ENCODE results near the gene TGFB2. TPM values are rescaled to one million over a fixed set of nuclear protein-coding genes. Genes with fewer than 3 reads are reported as not detected.

Gene TGFB2
- total and polyA plus RNA-seq, 2 donors (not counting 3 experiments of a cell fraction or from before 2014, with no cell fraction given): 21.2 to 43.5 TPM

- no peaks in the 10 kb centered on the region for H3K36me3 ChIP-seq (ENCODE audit: control insufficient read depth in 2 of 2, extremely low read depth in 1 of 2, insufficient read depth in 2 of 2, low read length in 2 of 2)
- dilution Hi-C loops (cut with MboI; ENCODE audit: extremely low pct_ligation_motif_present, low sequenced_read_pairs): no loop called here
- no peaks in the 10 kb centered on the region for H3K9me1 ChIP-seq (replicated peaks; ENCODE audit: control insufficient read depth, extremely low read depth, insufficient read depth, low read length)
- intact Hi-C loops (cut with micrococcal nuclease): loop anchor here (1.0 kb wide), 2 partner anchors 10 to 98 kb away; no protein-coding TSS in a partner anchor
- BruUV-seq (replicated peaks): no TSS peak
- DNase-seq (ENCODE audit: low read depth, low spot score): no peak
- peak overlapping the region; percentile 46 for H3K4me2 ChIP-seq (ENCODE audit: insufficient read depth, low read length)
- no peaks in the 10 kb centered on the region for H4K20me1 ChIP-seq (replicated peaks; ENCODE audit: control insufficient read depth, extremely low read depth, insufficient read depth, low read length)
- peak overlapping the region; percentile 74 for H3K27ac ChIP-seq (ENCODE audit: insufficient read depth, low read depth, low read length)
- POLR2A ChIA-PET: no interaction called here
- H3K4me3 ChIP-seq (replicated peaks in 1 of 3; ENCODE audit: insufficient read depth in 1 of 3, low read depth in 1 of 3, low read length in 3 of 3): no peak overlapping the region
- no peak overlapping the region for H2AFZ ChIP-seq (ENCODE audit: low read depth, low read length)
- H3K9ac ChIP-seq (replicated peaks; ENCODE audit: extremely low read depth, insufficient read depth, low read length): peak overlapping the region; percentile 24
- CTCF ChIA-PET: no interaction called here
- no peaks in the 10 kb centered on the region for H3K9me3 ChIP-seq (replicated peaks; ENCODE audit: control insufficient read depth, insufficient read depth, low read length)
- TF ChIP-seq POLR2AphosphoS5 (IDR thresholded peaks at IDR 0.05; ENCODE audit: insufficient read depth, low read depth, low read length) (no peak), EZH2 (IDR thresholded peaks at IDR 0.05; ENCODE audit: borderline replicate concordance, low read depth, low read length, severe bottlenecking) (no peak), GATA2 (IDR thresholded peaks at IDR 0.05; ENCODE audit: insufficient read depth, insufficient read length, low read depth, low read length) (no peak), FOS (IDR thresholded peaks at IDR 0.05; ENCODE audit: borderline replicate concordance, insufficient read depth, low read length) (no peak), MAX (IDR thresholded peaks at IDR 0.05; ENCODE audit: insufficient read depth, insufficient read length) (no peak), JUN (IDR thresholded peaks at IDR 0.05; ENCODE audit: borderline replicate concordance, insufficient read depth, insufficient read length, low read depth) (no peak), MYC (IDR thresholded peaks at IDR 0.05; ENCODE audit: low read depth, low read length) (no peak), POLR2A (IDR thresholded peaks at IDR 0.05; ENCODE audit: low read depth, low read length) (no peak), CTCF (IDR thresholded peaks at IDR 0.05; ENCODE audit: extremely low read depth in 1 of 2, insufficient read depth in 1 of 2, low read depth in 1 of 2, low read length in 2 of 2) (no peak)
- no peaks in the 10 kb centered on the region for H3K27me3 ChIP-seq (ENCODE audit: control insufficient read depth in 2 of 2, insufficient read depth in 2 of 2, low read length in 2 of 2)
- FAIRE-seq: no peak
- no peaks in the 10 kb centered on the region for H3K79me2 ChIP-seq (ENCODE audit: control insufficient read depth, insufficient read depth, low read length)
- H3K4me1 ChIP-seq (ENCODE audit: control insufficient read depth, extremely low read depth, insufficient read depth, low read length): peaks cover 28% of the 10 kb centered on the region
Observed at GRCh38 chr1:218472885-218473284, 127.7 kb downstream of the TGFB2 start.
